ENCODE data around the gene DAD1.

Gene DAD1

DNA sequence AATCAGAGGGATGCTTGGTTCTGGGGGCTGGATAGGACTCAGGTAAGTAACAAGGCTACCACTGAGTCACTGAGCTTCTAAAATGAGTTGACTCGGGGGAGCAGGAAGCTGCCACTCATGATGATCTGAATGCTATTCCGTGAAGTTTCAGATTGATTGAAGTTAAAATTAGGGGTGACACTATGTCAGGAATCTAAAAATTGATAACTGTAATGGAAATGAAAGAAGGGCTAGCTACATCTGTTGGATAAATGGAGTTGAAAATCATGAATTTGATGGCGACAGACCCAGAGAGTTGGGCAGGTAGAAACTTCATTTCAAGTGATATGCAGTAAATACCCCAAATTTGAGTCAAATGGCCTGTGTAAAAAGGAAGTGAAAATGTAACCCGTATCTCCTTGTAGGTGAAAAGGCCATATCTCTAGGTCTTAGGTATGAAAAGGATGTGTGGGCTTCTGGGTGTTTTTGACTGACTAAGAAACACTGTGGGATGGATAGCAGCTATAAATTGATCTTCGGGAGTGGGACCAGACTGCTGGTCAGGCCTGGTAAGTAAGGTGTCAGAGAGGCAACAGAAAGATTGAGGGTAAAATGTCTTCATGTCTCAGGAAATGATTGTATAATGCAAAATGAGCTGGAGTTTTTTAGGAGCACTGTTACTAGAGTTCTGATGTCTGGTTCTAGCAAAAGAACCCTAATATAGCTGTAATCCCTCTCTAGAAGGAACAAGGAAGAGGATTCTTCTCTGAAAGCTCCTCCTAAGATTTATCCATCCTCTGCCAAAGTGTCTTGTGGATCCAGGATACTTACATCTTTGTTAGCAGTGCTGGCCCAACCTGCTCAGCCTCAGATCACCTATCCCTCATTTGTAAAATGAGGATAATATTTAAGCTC lies 57.3 kb downstream of the DAD1 start:
- TF ChIP-seq, protein P1, sequence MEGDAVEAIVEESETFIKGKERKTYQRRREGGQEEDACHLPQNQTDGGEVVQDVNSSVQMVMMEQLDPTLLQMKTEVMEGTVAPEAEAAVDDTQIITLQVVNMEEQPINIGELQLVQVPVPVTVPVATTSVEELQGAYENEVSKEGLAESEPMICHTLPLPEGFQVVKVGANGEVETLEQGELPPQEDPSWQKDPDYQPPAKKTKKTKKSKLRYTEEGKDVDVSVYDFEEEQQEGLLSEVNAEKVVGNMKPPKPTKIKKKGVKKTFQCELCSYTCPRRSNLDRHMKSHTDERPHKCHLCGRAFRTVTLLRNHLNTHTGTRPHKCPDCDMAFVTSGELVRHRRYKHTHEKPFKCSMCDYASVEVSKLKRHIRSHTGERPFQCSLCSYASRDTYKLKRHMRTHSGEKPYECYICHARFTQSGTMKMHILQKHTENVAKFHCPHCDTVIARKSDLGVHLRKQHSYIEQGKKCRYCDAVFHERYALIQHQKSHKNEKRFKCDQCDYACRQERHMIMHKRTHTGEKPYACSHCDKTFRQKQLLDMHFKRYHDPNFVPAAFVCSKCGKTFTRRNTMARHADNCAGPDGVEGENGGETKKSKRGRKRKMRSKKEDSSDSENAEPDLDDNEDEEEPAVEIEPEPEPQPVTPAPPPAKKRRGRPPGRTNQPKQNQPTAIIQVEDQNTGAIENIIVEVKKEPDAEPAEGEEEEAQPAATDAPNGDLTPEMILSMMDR (conservative IDR thresholded peaks at IDR 0.05; ENCODE audit: control insufficient read depth, insufficient read depth, low read depth, low read length): no peak
- no peak for DNase-seq (ENCODE audit: low read depth)
- H3K4me3 ChIP-seq (ENCODE audit: control insufficient read depth, low read depth, low read length): no peak overlapping the region

DNA sequence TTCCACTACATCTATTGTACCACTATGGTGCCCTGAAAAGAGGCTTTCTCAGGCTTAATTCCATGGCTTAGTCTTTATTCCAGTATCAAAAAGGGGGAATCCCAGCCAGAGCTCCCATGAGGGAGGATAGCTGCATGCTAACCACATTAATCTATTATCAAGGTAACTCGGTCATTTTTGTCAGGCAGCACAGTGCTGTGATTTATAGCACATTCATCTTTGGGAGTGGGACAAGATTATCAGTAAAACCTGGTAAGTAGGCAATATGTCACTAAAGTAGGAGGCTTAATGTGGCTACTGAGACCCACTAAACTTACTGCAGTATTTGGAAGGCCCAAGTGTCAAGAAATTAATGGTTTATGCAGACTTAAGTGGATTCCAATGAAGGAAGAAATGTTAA lies 58.9 kb downstream of the DAD1 start:
- TF ChIP-seq, protein P1 (conservative IDR thresholded peaks at IDR 0.05; ENCODE audit: control insufficient read depth, insufficient read depth, low read depth, low read length): no peak
- no peak for DNase-seq (ENCODE audit: low read depth)
- H3K4me3 ChIP-seq (ENCODE audit: control insufficient read depth, low read depth, low read length): no peak overlapping the region

DNA sequence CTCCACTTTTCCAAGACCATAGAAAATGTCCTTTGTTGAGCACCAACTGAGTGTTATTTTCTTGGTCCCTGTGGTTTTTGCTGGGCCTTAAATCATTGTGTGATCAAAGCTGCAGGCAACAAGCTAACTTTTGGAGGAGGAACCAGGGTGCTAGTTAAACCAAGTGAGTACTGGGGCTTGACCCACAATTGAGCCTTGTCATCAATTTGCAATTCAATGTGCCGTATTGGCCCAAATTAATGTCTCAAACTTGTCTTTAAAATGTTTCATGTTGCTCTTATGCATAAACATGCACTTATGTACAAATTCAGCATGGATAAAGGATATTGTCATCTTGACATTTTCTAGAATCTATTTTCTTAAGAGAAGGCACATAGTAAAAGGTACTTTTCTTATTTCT lies 62.3 kb downstream of the DAD1 start:
- no peak for DNase-seq (ENCODE audit: low read depth)
- TF ChIP-seq, protein P1 (conservative IDR thresholded peaks at IDR 0.05; ENCODE audit: control insufficient read depth, insufficient read depth, low read depth, low read length): no peak
- H3K4me3 ChIP-seq (ENCODE audit: control insufficient read depth, low read depth, low read length): no peak overlapping the region

DNA sequence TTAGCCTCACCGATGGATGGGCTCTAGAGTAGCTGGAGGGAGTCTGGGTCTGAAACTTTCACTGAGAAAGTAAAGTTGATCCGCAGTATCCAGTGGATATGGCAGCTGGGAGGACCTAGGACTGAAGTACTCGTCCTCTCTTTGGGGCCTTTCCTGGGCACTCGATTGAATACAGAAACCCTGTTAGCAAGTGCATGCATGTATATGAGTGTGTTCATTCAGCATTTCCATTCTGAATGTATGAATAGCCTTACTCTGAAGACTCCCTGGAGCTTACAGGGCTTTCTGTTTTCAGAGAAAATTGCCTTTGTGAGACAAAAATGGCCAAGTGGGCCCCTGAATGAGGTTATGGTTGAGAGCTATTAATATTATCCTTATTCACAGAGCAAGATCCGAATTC lies 62.8 kb downstream of the DAD1 start:
- no peak overlapping the region for H3K4me3 ChIP-seq (ENCODE audit: control insufficient read depth, low read depth, low read length)
- TF ChIP-seq, protein P1 (conservative IDR thresholded peaks at IDR 0.05; ENCODE audit: control insufficient read depth, insufficient read depth, low read depth, low read length): no peak
- no peak for DNase-seq (ENCODE audit: low read depth)

DNA sequence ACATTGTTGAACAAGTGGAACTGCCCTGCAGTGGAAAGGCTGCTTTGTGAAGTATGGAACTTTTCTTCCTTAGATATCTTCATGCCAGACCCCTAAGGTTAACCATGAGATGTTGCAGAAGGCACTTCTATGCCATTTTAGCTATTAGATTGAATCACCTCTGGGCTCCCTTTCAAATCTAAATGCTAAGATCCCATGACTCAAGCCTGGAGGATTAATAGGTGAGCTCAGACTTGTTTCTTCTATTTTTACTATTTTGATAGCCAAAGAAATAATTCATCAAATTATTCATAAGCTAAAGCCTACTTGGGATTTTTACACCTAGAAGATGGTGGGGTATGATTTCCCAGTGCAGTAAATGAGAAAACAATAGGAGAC lies 64.3 kb downstream of the DAD1 start:
- H3K4me3 ChIP-seq (ENCODE audit: control insufficient read depth, low read depth, low read length): no peak overlapping the region
- peak; percentile 46 for DNase-seq (ENCODE audit: low read depth)
- TF ChIP-seq, protein P1 (conservative IDR thresholded peaks at IDR 0.05; ENCODE audit: control insufficient read depth, insufficient read depth, low read depth, low read length): no peak

DNA sequence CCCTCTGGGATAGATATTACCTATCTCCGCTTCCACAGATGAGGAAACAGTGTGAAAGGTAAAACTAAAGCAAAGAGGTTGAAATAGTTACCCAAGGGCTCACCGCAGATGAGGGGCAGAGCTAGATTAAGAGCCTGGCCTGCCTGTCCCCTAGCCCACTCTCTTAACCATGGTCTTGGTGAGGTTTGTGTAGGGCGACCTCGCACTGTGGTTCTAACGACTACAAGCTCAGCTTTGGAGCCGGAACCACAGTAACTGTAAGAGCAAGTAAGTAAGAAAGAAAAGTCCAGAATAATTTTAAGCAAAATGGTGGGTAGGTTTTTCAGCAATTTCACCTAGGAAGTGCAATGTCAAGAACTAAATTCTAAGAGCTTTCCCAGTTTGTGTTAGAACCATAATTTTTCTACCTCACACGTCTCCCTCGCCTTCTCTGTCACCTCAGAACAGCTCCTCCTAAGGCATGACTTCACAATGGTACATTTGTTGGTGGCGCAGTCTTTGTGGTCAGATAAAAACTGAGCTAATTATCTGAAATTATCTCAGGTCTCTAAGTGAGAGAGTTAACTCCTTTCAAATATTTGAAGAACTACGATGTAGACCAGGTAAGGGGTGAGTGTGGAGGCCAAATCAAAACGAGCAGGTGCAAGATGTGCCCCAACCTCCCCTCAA lies 64.8 kb downstream of the DAD1 start:
- no peak overlapping the region for H3K4me3 ChIP-seq (ENCODE audit: control insufficient read depth, low read depth, low read length)
- TF ChIP-seq, protein P1 (conservative IDR thresholded peaks at IDR 0.05; ENCODE audit: control insufficient read depth, insufficient read depth, low read depth, low read length): no peak
- no peak for DNase-seq (ENCODE audit: low read depth)
